BE2C (cell line): ENCODE results near the gene ATP6V1B1.

Source experiments
- DNase-seq: peaks from one replicate; pipeline ENCODE4 v3.0.0-alpha.2; 2020
- H3K27me3 ChIP-seq: fragments of 250-450 bp; sonication (Bioruptor Pico); 2 replicates; pipeline ENCODE4 v1.5.1; 2020; ENCODE audit warnings: mild to moderate bottlenecking
- H3K36me3 ChIP-seq: fragments of 250-450 bp; sonication (Bioruptor Pico); 2 replicates; pipeline ENCODE4 v1.5.1; 2020; ENCODE audit warnings: mild to moderate bottlenecking
- H3K4me1 ChIP-seq: fragments of 250-450 bp; sonication (Bioruptor Pico); 2 replicates; pipeline ENCODE4 v1.5.1; 2020
- H3K4me3 ChIP-seq: 2 replicates; pipeline ENCODE4 v1.5.1; 2011; ENCODE audit warnings: low read depth, low read length
- H3K9me3 ChIP-seq: fragments of 250-450 bp; sonication (Bioruptor Pico); 2 replicates; pipeline ENCODE4 v1.5.1; 2020
- TF ChIP-seq, protein P1 (sequence below): IDR thresholded peaks from 2 replicates; pipeline ENCODE4 v1.5.1; 2012; ENCODE audit warnings: mild to moderate bottlenecking, low read depth, low read length

ATP6V1B1 gene

DNA sequence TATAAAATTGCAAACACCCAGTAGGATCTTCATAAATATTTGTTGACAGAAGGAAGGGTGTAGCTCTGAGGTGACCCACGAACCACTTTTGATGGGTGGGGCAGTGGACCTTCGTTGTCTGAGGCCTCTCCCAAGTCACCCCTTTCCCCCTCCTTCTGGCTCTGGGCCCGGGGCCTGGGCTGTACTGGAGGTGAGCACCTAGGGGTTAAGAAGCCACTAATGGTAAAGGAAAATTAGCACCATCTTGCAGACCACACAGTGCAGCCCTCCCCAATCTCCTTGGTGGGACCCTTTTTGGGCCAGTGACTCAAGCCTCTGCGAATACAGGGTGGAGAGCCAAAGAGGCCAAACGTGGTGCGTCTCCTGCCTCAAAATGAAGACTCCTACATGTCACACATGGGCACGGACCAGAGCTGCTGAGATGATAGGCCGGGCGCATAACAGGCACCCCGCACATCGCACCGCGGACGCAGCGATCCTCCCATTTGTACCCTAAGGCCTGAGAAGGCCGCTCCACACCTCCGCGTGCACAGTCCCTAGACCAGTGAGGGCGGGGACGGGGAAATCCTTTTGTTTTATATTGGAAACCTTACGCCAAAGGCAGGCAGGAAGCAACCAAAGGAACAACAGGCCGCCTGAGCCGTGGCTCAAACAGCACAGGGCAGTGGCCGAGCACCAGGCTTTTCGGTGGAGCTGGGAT is 31.9 kb upstream of the ATP6V1B1 start:
- no peaks in the 10 kb centered on the region for H3K27me3 ChIP-seq
- H3K4me3 ChIP-seq = no peak overlapping the region
- H3K4me1 ChIP-seq = no peaks in the 10 kb centered on the region
- TF ChIP-seq, protein P1, sequence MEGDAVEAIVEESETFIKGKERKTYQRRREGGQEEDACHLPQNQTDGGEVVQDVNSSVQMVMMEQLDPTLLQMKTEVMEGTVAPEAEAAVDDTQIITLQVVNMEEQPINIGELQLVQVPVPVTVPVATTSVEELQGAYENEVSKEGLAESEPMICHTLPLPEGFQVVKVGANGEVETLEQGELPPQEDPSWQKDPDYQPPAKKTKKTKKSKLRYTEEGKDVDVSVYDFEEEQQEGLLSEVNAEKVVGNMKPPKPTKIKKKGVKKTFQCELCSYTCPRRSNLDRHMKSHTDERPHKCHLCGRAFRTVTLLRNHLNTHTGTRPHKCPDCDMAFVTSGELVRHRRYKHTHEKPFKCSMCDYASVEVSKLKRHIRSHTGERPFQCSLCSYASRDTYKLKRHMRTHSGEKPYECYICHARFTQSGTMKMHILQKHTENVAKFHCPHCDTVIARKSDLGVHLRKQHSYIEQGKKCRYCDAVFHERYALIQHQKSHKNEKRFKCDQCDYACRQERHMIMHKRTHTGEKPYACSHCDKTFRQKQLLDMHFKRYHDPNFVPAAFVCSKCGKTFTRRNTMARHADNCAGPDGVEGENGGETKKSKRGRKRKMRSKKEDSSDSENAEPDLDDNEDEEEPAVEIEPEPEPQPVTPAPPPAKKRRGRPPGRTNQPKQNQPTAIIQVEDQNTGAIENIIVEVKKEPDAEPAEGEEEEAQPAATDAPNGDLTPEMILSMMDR = no peak
- H3K9me3 ChIP-seq = no peaks in the 10 kb centered on the region
- no peaks in the 10 kb centered on the region for H3K36me3 ChIP-seq
- DNase-seq = no peak

- H3K27me3 ChIP-seq = no peaks in the 10 kb centered on the region
These were observed 31.1 kb upstream of the ATP6V1B1 start for GRCh38 chr2:70904371-70905216.

GRCh38 chr2:70905443-70906421 is 30.0 kb upstream of the ATP6V1B1 start:
- Histone ChIP-seq H3K9me3 (no peaks in the 10 kb centered on the region), H3K4me3 (no peak overlapping the region), H3K4me1 (no peaks in the 10 kb centered on the region), H3K36me3 (no peaks in the 10 kb centered on the region), H3K27me3 (no peaks in the 10 kb centered on the region)
- DNase-seq = no peak
- TF ChIP-seq, protein P1 = no peak

More at GRCh38 chr2:70904371-70905216, 31.1 kb upstream of the ATP6V1B1 start:
- DNase-seq = no peak
- no peaks in the 10 kb centered on the region for H3K4me1 ChIP-seq
- TF ChIP-seq, protein P1 = no peak
- H3K9me3 ChIP-seq = no peaks in the 10 kb centered on the region
- no peak overlapping the region for H3K4me3 ChIP-seq
- no peaks in the 10 kb centered on the region for H3K36me3 ChIP-seq

- H3K27me3 ChIP-seq = no peaks in the 10 kb centered on the region
These were observed 29.2 kb upstream of the ATP6V1B1 start for GRCh38 chr2:70906439-70907005.

More at GRCh38 chr2:70906439-70907005, 29.2 kb upstream of the ATP6V1B1 start:
- TF ChIP-seq, protein P1 = no peak
- H3K4me3 ChIP-seq = no peak overlapping the region
- H3K36me3 ChIP-seq = no peaks in the 10 kb centered on the region
- H3K9me3 ChIP-seq = no peaks in the 10 kb centered on the region
- no peak for DNase-seq
- no peaks in the 10 kb centered on the region for H3K4me1 ChIP-seq
